ENCODE data around the gene SARDH.

GRCh38 chr9:133728856-133729616, 9.1 kb downstream of the SARDH start:
- TF ChIP-seq CTCF (optimal IDR thresholded peaks at IDR 0.05 in 1 of 3, IDR thresholded peaks at IDR 0.05 in 1 of 3, conservative IDR thresholded peaks at IDR 0.05 in 1 of 3; ENCODE audit: extremely low read depth in 1 of 3, insufficient read depth in 2 of 3, low read length in 3 of 3) (no peak), EZH2 (IDR thresholded peaks at IDR 0.05; ENCODE audit: low read length) (no peak)

All from keratinocyte (primary cell).